Ascending aorta (tissue), 2 donors: Measurements from ENCODE around the gene FGFR3. TPM values are rescaled to one million over a fixed set of nuclear protein-coding genes. Genes with fewer than 3 reads are reported as not detected.

Experiments used
- DNase-seq, 2 donors: peaks; one replicate each; pipeline ENCODE4 v3.0.0-alpha.2; 2019; ENCODE audit warnings: low spot score in 2 of 2
- H3K27ac ChIP-seq, 2 donors: fragments of 200-600 bp; sonication (generic); one replicate each; pipeline ENCODE4 v1.5.1; 2016 to 2017; ENCODE audit warnings: mild to moderate bottlenecking in 1 of 2
- H3K27me3 ChIP-seq: fragments of 200-600 bp; sonication (generic); one replicate; pipeline ENCODE4 v1.5.1; 2017
- H3K36me3 ChIP-seq, 2 donors: fragments of 200-600 bp; sonication (generic); one replicate each; pipeline ENCODE4 v1.5.1; 2016
- H3K4me1 ChIP-seq, 2 donors: fragments of 200-600 bp; sonication (generic); one replicate each; pipeline ENCODE4 v1.5.1; 2016 to 2017; ENCODE audit warnings: mild to moderate bottlenecking in 1 of 2
- H3K4me3 ChIP-seq, 2 donors: fragments of 200-600 bp; sonication (generic); one replicate each; pipeline ENCODE4 v1.5.1; 2016 to 2017; ENCODE audit warnings: mild to moderate bottlenecking in 1 of 2
- H3K9me3 ChIP-seq, 2 donors: fragments of 200-600 bp; sonication (generic); one replicate each; pipeline ENCODE4 v1.5.1; 2016
- intact Hi-C: fragments of 100-400 bp; cut with DNase I; formaldehyde crosslinking; loops from one replicate; pipeline ENCODE4 v1.15.1; 2023
- total RNA-seq: library from RNA; depleted of rRNA; stranded (reverse); fragments of >200 nt; gene quantifications from one replicate; pipeline ENCODE4 v1.1.0, GENCODE V29; 2016
- TF ChIP-seq, protein P1 (sequence below), 3 experiments: fragments of 200-600 bp in 2 of 3; fragments of 450-650 bp in 1 of 3; sonication (generic) in 2 of 3; IDR thresholded peaks; one replicate each; pipeline ENCODE4 v1.5.1; 2016 to 2019; ENCODE audit warnings: antibody characterized with exemption in 3 of 3, mild to moderate bottlenecking in 1 of 3, moderate library complexity in 1 of 3

FGFR3 gene
- total RNA-seq, 1 donor from 2014 or later, result 3.7 TPM

DNA sequence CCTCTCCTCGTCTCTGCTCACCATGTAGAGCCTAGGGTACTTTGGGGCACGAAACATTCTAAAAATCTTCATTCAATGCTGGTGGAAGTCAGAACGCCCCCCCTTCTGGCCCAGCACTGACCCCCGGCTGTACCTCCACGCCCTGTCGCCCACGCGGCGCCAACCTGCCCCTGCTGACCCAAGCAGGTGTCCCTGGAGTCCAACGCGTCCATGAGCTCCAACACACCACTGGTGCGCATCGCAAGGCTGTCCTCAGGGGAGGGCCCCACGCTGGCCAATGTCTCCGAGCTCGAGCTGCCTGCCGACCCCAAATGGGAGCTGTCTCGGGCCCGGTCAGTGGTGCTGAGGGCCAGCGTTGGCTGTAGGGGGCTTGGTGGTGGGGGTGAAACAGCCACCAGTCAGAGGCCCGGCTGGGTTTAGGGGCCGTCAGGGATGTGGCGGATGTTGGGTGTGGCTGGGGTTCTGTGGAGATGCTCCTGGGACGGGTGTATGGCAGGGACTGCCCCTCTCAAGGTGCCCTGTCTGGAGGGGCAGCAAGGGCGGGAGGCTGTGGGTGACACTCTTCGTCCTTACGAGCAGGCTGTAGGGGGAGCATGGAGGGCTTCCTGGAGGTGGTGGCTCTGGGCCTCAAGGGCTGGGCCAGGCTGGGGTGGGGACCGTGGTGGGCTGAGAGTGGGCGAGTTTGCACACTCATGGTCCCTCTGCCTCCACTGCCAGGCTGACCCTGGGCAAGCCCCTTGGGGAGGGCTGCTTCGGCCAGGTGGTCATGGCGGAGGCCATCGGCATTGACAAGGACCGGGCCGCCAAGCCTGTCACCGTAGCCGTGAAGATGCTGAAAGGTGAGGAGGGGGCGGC, 11.8 kb downstream of the FGFR3 start:
- no peaks in the 10 kb centered on the region for H3K9me3 ChIP-seq
- H3K27me3 ChIP-seq, result no peaks in the 10 kb centered on the region
- no peak overlapping the region for H3K4me3 ChIP-seq
- no peak overlapping the region for H3K27ac ChIP-seq
- no peaks in the 10 kb centered on the region for H3K36me3 ChIP-seq
- intact Hi-C loops, result no loop called here
- TF ChIP-seq, protein P1, sequence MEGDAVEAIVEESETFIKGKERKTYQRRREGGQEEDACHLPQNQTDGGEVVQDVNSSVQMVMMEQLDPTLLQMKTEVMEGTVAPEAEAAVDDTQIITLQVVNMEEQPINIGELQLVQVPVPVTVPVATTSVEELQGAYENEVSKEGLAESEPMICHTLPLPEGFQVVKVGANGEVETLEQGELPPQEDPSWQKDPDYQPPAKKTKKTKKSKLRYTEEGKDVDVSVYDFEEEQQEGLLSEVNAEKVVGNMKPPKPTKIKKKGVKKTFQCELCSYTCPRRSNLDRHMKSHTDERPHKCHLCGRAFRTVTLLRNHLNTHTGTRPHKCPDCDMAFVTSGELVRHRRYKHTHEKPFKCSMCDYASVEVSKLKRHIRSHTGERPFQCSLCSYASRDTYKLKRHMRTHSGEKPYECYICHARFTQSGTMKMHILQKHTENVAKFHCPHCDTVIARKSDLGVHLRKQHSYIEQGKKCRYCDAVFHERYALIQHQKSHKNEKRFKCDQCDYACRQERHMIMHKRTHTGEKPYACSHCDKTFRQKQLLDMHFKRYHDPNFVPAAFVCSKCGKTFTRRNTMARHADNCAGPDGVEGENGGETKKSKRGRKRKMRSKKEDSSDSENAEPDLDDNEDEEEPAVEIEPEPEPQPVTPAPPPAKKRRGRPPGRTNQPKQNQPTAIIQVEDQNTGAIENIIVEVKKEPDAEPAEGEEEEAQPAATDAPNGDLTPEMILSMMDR (IDR thresholded peaks at IDR 0.05), result no peak
- no peaks in the 10 kb centered on the region for H3K4me1 ChIP-seq
- DNase-seq, result no peak

DNA sequence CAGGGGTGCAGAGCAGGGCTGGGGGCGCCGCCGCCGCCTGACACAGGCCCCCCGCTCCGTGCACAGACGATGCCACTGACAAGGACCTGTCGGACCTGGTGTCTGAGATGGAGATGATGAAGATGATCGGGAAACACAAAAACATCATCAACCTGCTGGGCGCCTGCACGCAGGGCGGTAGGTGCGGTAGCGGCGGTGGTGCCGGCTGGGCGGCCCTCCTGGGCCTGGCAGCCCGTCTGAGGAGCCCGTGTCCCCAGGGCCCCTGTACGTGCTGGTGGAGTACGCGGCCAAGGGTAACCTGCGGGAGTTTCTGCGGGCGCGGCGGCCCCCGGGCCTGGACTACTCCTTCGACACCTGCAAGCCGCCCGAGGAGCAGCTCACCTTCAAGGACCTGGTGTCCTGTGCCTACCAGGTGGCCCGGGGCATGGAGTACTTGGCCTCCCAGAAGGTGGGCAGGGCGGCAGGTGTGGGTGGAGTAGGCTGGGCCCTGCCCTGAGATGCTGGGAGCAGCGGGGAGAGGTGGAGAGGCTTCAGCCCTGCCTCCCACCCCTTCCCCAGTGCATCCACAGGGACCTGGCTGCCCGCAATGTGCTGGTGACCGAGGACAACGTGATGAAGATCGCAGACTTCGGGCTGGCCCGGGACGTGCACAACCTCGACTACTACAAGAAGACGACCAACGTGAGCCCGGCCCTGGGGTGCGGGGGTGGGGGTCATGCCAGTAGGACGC, 12.6 kb downstream of the FGFR3 start:
- TF ChIP-seq, protein P1 (IDR thresholded peaks at IDR 0.05), result no peak
- no peak overlapping the region for H3K27ac ChIP-seq
- H3K36me3 ChIP-seq, result peaks cover 0 to 3% of the 10 kb centered on the region in 2 donors
- intact Hi-C loops, result no loop called here
- no peaks in the 10 kb centered on the region for H3K4me1 ChIP-seq
- no peak for DNase-seq
- H3K9me3 ChIP-seq, result no peaks in the 10 kb centered on the region
- H3K27me3 ChIP-seq, result no peaks in the 10 kb centered on the region
- H3K4me3 ChIP-seq, result no peak overlapping the region

DNA sequence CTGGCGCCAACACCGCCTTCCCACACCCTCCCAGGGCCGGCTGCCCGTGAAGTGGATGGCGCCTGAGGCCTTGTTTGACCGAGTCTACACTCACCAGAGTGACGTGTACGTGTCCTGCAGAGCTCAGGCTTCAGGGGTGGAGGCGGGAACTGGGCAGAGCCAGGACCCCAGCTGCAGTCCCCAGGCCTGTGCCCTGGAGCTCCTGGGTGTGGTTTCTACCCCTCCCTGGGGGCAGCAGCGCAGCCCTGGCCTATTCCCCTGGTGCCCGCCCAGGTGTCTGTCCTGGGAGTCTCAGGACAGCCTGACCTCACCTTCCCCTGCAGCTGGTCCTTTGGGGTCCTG, 13.1 kb downstream of the FGFR3 start:
- Histone ChIP-seq H3K27ac (no peak overlapping the region), H3K4me1 (no peaks in the 10 kb centered on the region), H3K36me3 (peaks cover 2 to 5% of the 10 kb centered on the region in 2 donors), H3K27me3 (no peaks in the 10 kb centered on the region), H3K9me3 (no peaks in the 10 kb centered on the region), H3K4me3 (no peak overlapping the region)
- DNase-seq, result no peak
- TF ChIP-seq, protein P1 (IDR thresholded peaks at IDR 0.05), result no peak
- intact Hi-C loops, result no loop called here

DNA sequence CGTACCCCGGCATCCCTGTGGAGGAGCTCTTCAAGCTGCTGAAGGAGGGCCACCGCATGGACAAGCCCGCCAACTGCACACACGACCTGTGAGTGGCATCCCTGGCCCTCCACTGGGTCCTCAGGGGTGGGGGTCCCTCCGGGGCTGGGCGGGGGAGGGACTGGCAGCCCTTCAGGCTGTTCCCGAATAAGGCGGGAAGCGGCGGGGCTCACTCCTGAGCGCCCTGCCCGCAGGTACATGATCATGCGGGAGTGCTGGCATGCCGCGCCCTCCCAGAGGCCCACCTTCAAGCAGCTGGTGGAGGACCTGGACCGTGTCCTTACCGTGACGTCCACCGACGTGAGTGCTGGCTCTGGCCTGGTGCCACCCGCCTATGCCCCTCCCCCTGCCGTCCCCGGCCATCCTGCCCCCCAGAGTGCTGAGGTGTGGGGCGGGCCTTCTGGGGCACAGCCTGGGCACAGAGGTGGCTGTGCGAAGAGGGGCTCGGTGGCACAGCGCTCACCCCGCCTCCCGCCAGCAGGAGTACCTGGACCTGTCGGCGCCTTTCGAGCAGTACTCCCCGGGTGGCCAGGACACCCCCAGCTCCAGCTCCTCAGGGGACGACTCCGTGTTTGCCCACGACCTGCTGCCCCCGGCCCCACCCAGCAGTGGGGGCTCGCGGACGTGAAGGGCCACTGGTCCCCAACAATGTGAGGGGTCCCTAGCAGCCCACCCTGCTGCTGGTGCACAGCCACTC, 13.7 kb downstream of the FGFR3 start:
- no peak overlapping the region for H3K27ac ChIP-seq
- no peaks in the 10 kb centered on the region for H3K9me3 ChIP-seq
- no peaks in the 10 kb centered on the region for H3K27me3 ChIP-seq
- peaks cover 5 to 6% of the 10 kb centered on the region in 2 donors for H3K36me3 ChIP-seq
- no peak for DNase-seq
- intact Hi-C loops, result no loop called here
- H3K4me3 ChIP-seq, result no peak overlapping the region
- TF ChIP-seq, protein P1 (IDR thresholded peaks at IDR 0.05), result no peak
- no peaks in the 10 kb centered on the region for H3K4me1 ChIP-seq

DNA sequence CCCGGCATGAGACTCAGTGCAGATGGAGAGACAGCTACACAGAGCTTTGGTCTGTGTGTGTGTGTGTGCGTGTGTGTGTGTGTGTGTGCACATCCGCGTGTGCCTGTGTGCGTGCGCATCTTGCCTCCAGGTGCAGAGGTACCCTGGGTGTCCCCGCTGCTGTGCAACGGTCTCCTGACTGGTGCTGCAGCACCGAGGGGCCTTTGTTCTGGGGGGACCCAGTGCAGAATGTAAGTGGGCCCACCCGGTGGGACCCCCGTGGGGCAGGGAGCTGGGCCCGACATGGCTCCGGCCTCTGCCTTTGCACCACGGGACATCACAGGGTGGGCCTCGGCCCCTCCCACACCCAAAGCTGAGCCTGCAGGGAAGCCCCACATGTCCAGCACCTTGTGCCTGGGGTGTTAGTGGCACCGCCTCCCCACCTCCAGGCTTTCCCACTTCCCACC, 14.3 kb downstream of the FGFR3 start:
- intact Hi-C loops, result no loop called here
- Histone ChIP-seq H3K4me1 (no peaks in the 10 kb centered on the region), H3K9me3 (no peaks in the 10 kb centered on the region), H3K27ac (no peak overlapping the region), H3K36me3 (peaks cover 5 to 6% of the 10 kb centered on the region in 2 donors), H3K4me3 (no peak overlapping the region), H3K27me3 (no peaks in the 10 kb centered on the region)
- TF ChIP-seq, protein P1 (IDR thresholded peaks at IDR 0.05), result no peak
- no peak for DNase-seq
